PC-9 (cell line): ENCODE results near the gene GALNT10. TPM values are rescaled to one million over a fixed set of nuclear protein-coding genes. Genes with fewer than 3 reads are reported as not detected.

Source experiments
- BruUV-seq: library from RNA; stranded (reverse); fragments of 400-500 nt; replicated peaks from 2 replicates; lab custom pipeline; 2021; lab: Mats Ljungman, UMichigan
- CTCF ChIA-PET: fragments of 300-600 bp; sonication (Branson Sonifier 250); formaldehyde crosslinking; loops from one replicate; lab custom pipeline; 2022; ENCODE audit warnings: antibody characterized with exemption; lab: Charles Lee
- POLR2A ChIA-PET: fragments of 300-600 bp; sonication (Branson Sonifier 250); formaldehyde crosslinking; loops from one replicate; lab custom pipeline; 2022; ENCODE audit warnings: antibody characterized with exemption; ENCODE audit not compliant: unreplicated experiment; lab: Charles Lee
- DNase-seq, 2 experiments: peaks; one replicate each; pipeline versions ENCODE4 v3.0.0 to v3.0.0-alpha.2; 2015 to 2022; ENCODE audit warnings: mixed read lengths in 1 of 2
- H2AFZ ChIP-seq: fragments of 200-600 bp; sonication (generic); 2 replicates; pipeline ENCODE4 v1.8.1; 2017; ENCODE audit warnings: antibody characterized with exemption
- H3F3A ChIP-seq: fragments of 200-600 bp; sonication (generic); 2 replicates; pipeline ENCODE4 v1.8.1; 2017; ENCODE audit warnings: antibody characterized with exemption, mild to moderate bottlenecking, low read depth; ENCODE audit not compliant: insufficient read depth
- H3K27ac ChIP-seq: fragments of 200-600 bp; sonication (generic); 2 replicates; pipeline ENCODE4 v1.6.1; 2016; ENCODE audit warnings: mixed run types
- H3K27me3 ChIP-seq: fragments of 200-600 bp; sonication (generic); 2 replicates; pipeline ENCODE4 v1.6.1; 2016; ENCODE audit warnings: low read depth, mixed run types; ENCODE audit not compliant: insufficient read depth
- H3K36me3 ChIP-seq: fragments of 200-600 bp; sonication (generic); 2 replicates; pipeline ENCODE4 v1.6.1; 2016; ENCODE audit warnings: low read depth, mixed run types
- H3K4me1 ChIP-seq: fragments of 200-600 bp; sonication (generic); replicated peaks from 2 replicates; pipeline ENCODE4 v1.6.1; 2016; ENCODE audit warnings: mixed run types; ENCODE audit not compliant: insufficient read depth
- H3K4me2 ChIP-seq: fragments of 200-600 bp; sonication (generic); 2 replicates; pipeline ENCODE4 v1.6.1; 2017; ENCODE audit warnings: mixed run types
- H3K4me3 ChIP-seq: fragments of 200-600 bp; sonication (generic); 2 replicates; pipeline ENCODE4 v1.6.1; 2016; ENCODE audit warnings: mixed run types
- H3K79me2 ChIP-seq: fragments of 200-600 bp; sonication (generic); 2 replicates; pipeline ENCODE4 v1.6.1; 2017; ENCODE audit warnings: low read depth, mixed run types
- H3K9me2 ChIP-seq: fragments of 200-600 bp; sonication (generic); 2 replicates; pipeline ENCODE4 v1.8.1; 2017; ENCODE audit warnings: mild to moderate bottlenecking; ENCODE audit not compliant: insufficient read depth
- H3K9me3 ChIP-seq: fragments of 200-600 bp; sonication (generic); 2 replicates; pipeline ENCODE4 v1.8.1; 2016; ENCODE audit warnings: low read depth; ENCODE audit not compliant: insufficient read depth
- H4K20me1 ChIP-seq: fragments of 200-600 bp; sonication (generic); 2 replicates; pipeline ENCODE4 v1.8.1; 2017; ENCODE audit not compliant: insufficient read depth
- CTCF ChIP-seq: fragments of 200-600 bp; sonication (generic); conservative IDR thresholded peaks from 2 replicates; pipeline ENCODE4 v1.6.1; 2017; ENCODE audit warnings: mixed run types, antibody characterized with exemption, mild to moderate bottlenecking, moderate library complexity
- EZH2 ChIP-seq: fragments of 200-600 bp; sonication (generic); IDR thresholded peaks from 2 replicates; pipeline ENCODE4 v1.8.0; 2017; ENCODE audit warnings: antibody characterized with exemption, low read depth
- intact Hi-C: fragments of 100-400 bp; cut with micrococcal nuclease; formaldehyde crosslinking; loops from one replicate; pipeline ENCODE4 v1.10.0; 2022; ENCODE audit not compliant: unreplicated experiment
- total RNA-seq: library from RNA; stranded (reverse); gene quantifications from 2 replicates; pipeline ENCODE4 v1.2.3, GENCODE V29; 2021

GALNT10 gene
- total RNA-seq, 1 experiment from 2014 or later = 101 TPM

DNA sequence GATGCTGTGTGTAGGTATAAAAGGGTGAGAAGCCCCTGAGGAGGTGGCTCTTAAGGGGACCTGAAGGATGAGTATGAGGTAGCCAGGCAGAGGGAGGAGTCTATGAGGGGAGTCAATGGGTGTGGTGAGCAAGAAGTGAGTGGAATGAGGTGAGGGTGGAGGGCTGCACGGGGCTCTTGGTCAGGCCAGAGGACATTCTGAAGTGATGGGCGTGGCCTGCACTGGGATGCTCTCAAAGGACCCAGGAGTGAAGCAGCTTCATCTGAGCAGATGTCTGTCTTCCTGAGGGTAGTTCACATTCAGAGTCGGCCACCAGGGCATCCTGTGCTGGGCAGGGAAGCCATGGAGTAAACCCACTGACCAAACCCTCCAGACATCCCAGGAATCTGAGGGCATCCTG, 210.1 kb downstream of the GALNT10 start:
- no TSS peak for BruUV-seq
- peaks cover 9% of the 10 kb centered on the region; the same call in 1 of the 2 replicates for H3K36me3 ChIP-seq
- TF ChIP-seq EZH2 = no peak
- TF ChIP-seq CTCF = no peak
- no peak overlapping the region for H3K4me3 ChIP-seq
- peaks cover 9% of the 10 kb centered on the region for H3K4me1 ChIP-seq
- no peaks in the 10 kb centered on the region for H3K9me2 ChIP-seq
- H4K20me1 ChIP-seq = no peaks in the 10 kb centered on the region
- H3K27ac ChIP-seq = no peak overlapping the region
- intact Hi-C loops = loop anchor here (5.0 kb wide), 1 partner anchor 418 kb away; no protein-coding TSS in a partner anchor
- H3K27me3 ChIP-seq = no peaks in the 10 kb centered on the region
- ChIA-PET CTCF (no interaction called here), POLR2A (no interaction called here)
- no peak overlapping the region for H2AFZ ChIP-seq
- DNase-seq = no peak
- H3F3A ChIP-seq = peaks cover 5% of the 10 kb centered on the region; the same call in 1 of the 2 replicates
- no peak overlapping the region for H3K4me2 ChIP-seq
- H3K79me2 ChIP-seq = peaks cover 6% of the 10 kb centered on the region; the same call in 1 of the 2 replicates
- H3K9me3 ChIP-seq = no peaks in the 10 kb centered on the region

GRCh38 chr5:154401355-154401754, 210.8 kb downstream of the GALNT10 start:
- Histone ChIP-seq H3F3A (no peaks in the 10 kb centered on the region), H3K4me1 (peaks cover 3% of the 10 kb centered on the region; the same call in 1 of the 2 replicates), H2AFZ (no peak overlapping the region), H3K9me3 (no peaks in the 10 kb centered on the region), H3K4me2 (no peak overlapping the region), H3K9me2 (no peaks in the 10 kb centered on the region), H3K4me3 (no peak overlapping the region), H3K79me2 (peaks cover 3% of the 10 kb centered on the region; the same call in 1 of the 2 replicates), H4K20me1 (no peaks in the 10 kb centered on the region), H3K27ac (no peak overlapping the region), H3K27me3 (no peaks in the 10 kb centered on the region), H3K36me3 (peaks cover 9% of the 10 kb centered on the region; the same call in 1 of the 2 replicates)
- intact Hi-C loops = loop anchor here (5.0 kb wide), 1 partner anchor 419 kb away; no protein-coding TSS in a partner anchor
- no peak for DNase-seq
- TF ChIP-seq CTCF (no peak), EZH2 (no peak)
- CTCF ChIA-PET = no interaction called here
- BruUV-seq = no TSS peak
- POLR2A ChIA-PET = no interaction called here

- intact Hi-C loops = loop anchor here (5.0 kb wide), 1 partner anchor 420 kb away; no protein-coding TSS in a partner anchor
- no peak for DNase-seq
Observed at GRCh38 chr5:154401931-154402330, 211.4 kb downstream of the GALNT10 start.

More at GRCh38 chr5:154401931-154402330, 211.4 kb downstream of the GALNT10 start:
- Histone ChIP-seq H3K27me3 (no peaks in the 10 kb centered on the region), H3K9me3 (no peaks in the 10 kb centered on the region), H3K36me3 (peaks cover 9% of the 10 kb centered on the region; the same call in 1 of the 2 replicates), H3K4me3 (no peak overlapping the region), H3K4me1 (no peaks in the 10 kb centered on the region), H3K9me2 (no peaks in the 10 kb centered on the region), H3K4me2 (no peak overlapping the region), H3K27ac (no peak overlapping the region), H4K20me1 (no peaks in the 10 kb centered on the region), H2AFZ (no peak overlapping the region), H3F3A (no peaks in the 10 kb centered on the region), H3K79me2 (no peaks in the 10 kb centered on the region)
- CTCF ChIA-PET = no interaction called here
- no peak for TF ChIP-seq CTCF
- no peak for TF ChIP-seq EZH2
- POLR2A ChIA-PET = no interaction called here
- no TSS peak for BruUV-seq
